H1 (cell line): Measurements from ENCODE around the gene BBS9. TPM values are rescaled to one million over a fixed set of nuclear protein-coding genes. Genes with fewer than 3 reads are reported as not detected.

Experiments
- CTCF ChIA-PET: fragments of 300-600 bp; sonication (Branson Sonifier 250); formaldehyde crosslinking; loops from one replicate; lab custom pipeline; 2021; ENCODE audit not compliant: partially characterized antibody; lab: Charles Lee
- POLR2A ChIA-PET: fragments of 300-600 bp; sonication (Branson Sonifier 250); formaldehyde crosslinking; loops from one replicate; lab custom pipeline; 2021; ENCODE audit warnings: inconsistent platforms; ENCODE audit not compliant: partially characterized antibody; lab: Charles Lee
- DNase-seq, 2 experiments: peaks; one replicate each; pipeline versions ENCODE4 v3.0.0 to v3.0.0-alpha.2; 2010 to 2022; ENCODE audit warnings: low spot score in 2 of 2, low read depth in 1 of 2, mixed read lengths in 1 of 2
- FAIRE-seq: peaks from 2 replicates; lab custom pipeline; 2011; peaks lifted over from hg19 to GRCh38; lab: Jason Lieb, UNC
- H2AFZ ChIP-seq: 2 replicates; pipeline ENCODE4 v1.8.1; 2012; ENCODE audit warnings: low read length, inconsistent platforms
- H2AK5ac ChIP-seq: 2 replicates; pipeline ENCODE4 v1.6.1; 2013; ENCODE audit warnings: low read depth, low read length
- H2BK120ac ChIP-seq: replicated peaks from 2 replicates; pipeline ENCODE3; 2013; ENCODE audit warnings: low read depth, low read length, inconsistent platforms
- H2BK12ac ChIP-seq: 2 replicates; pipeline ENCODE4 v1.6.1; 2013; ENCODE audit warnings: low read depth, low read length
- H2BK15ac ChIP-seq: 2 replicates; pipeline ENCODE4 v1.6.1; 2013; ENCODE audit warnings: low read length
- H2BK20ac ChIP-seq: 2 replicates; pipeline ENCODE4 v1.6.1; 2013; ENCODE audit warnings: low read length
- H2BK5ac ChIP-seq: 2 replicates; pipeline ENCODE4 v1.6.1; 2013; ENCODE audit warnings: low read depth, low read length
- H3K14ac ChIP-seq: 2 replicates; pipeline ENCODE4 v1.6.1; 2013; ENCODE audit warnings: inconsistent platforms; ENCODE audit not compliant: insufficient read length
- H3K18ac ChIP-seq: 2 replicates; pipeline ENCODE4 v1.6.1; 2013; ENCODE audit warnings: low read length; ENCODE audit errors: extremely low read depth
- H3K23ac ChIP-seq: 2 replicates; pipeline ENCODE4 v1.6.1; 2013; ENCODE audit warnings: inconsistent platforms; ENCODE audit not compliant: insufficient read length
- H3K23me2 ChIP-seq: 2 replicates; pipeline ENCODE4 v1.6.1; 2013; ENCODE audit warnings: low read depth, low read length
- H3K27ac ChIP-seq: 2 replicates; pipeline ENCODE4 v1.6.1; 2011; ENCODE audit warnings: low read depth, low read length, inconsistent platforms
- H3K27me3 ChIP-seq, 4 experiments: replicated peaks in 1 of 4; 1 replicate in 1 of 4; 2 replicates in 3 of 4; pipeline versions ENCODE4 v1.6.1 to v1.8.1; 2011 to 2013; ENCODE audit warnings: low read length in 3 of 4, mild to moderate bottlenecking in 3 of 4, inconsistent platforms in 2 of 4, mixed read lengths in 2 of 4, moderate library complexity in 1 of 4; ENCODE audit not compliant: control insufficient read depth in 3 of 4, insufficient read depth in 3 of 4; ENCODE audit errors: extremely low read depth in 1 of 4
- H3K36me3 ChIP-seq, 4 experiments: 2 replicates each; pipeline versions ENCODE4 v1.6.1 to v1.8.1; 2011 to 2013; ENCODE audit warnings: mild to moderate bottlenecking in 4 of 4, low read length in 3 of 4, moderate library complexity in 2 of 4, control low read depth in 1 of 4, inconsistent platforms in 1 of 4; ENCODE audit not compliant: insufficient read depth in 4 of 4, control insufficient read depth in 2 of 4
- H3K4ac ChIP-seq: replicated peaks from 2 replicates; pipeline ENCODE3; 2013; ENCODE audit warnings: low read length, low read depth, mixed read lengths, inconsistent platforms; ENCODE audit not compliant: insufficient read length
- H3K4me1 ChIP-seq, 4 experiments: replicated peaks in 1 of 4; 1 replicate in 1 of 4; 2 replicates in 3 of 4; pipeline versions ENCODE4 v1.6.1 to v1.8.1; 2011 to 2013; ENCODE audit warnings: low read length in 3 of 4, inconsistent platforms in 2 of 4, mixed read lengths in 1 of 4; ENCODE audit not compliant: insufficient read depth in 4 of 4, control insufficient read depth in 3 of 4
- H3K4me2 ChIP-seq, 2 experiments: 2 replicates each; pipeline versions ENCODE4 v1.6.1 to v1.8.1; 2011 to 2013; ENCODE audit warnings: low read depth in 2 of 2, low read length in 2 of 2, control low read depth in 1 of 2, inconsistent platforms in 1 of 2, mild to moderate bottlenecking in 1 of 2; ENCODE audit not compliant: insufficient read depth in 1 of 2
- H3K4me3 ChIP-seq, 4 experiments: fragments of 200-600, 300-600 bp in 1 of 4; sonication (generic), shearing (Covaris generic), sonication (Bioruptor Twin) in 1 of 4; 2 replicates each; pipeline versions ENCODE4 v1.5.1 to v1.8.1; 2011 to 2016; ENCODE audit warnings: low read length in 4 of 4, low read depth in 3 of 4, control low read depth in 2 of 4, inconsistent platforms in 2 of 4, mild to moderate bottlenecking in 2 of 4, mixed read lengths in 1 of 4, moderate library complexity in 1 of 4; ENCODE audit not compliant: insufficient read depth in 2 of 4; ENCODE audit errors: extremely low read depth in 1 of 4
- H3K56ac ChIP-seq: replicated peaks from 2 replicates; pipeline ENCODE3; 2013; ENCODE audit warnings: low read depth, mild to moderate bottlenecking, mixed read lengths, low read length, inconsistent platforms; ENCODE audit not compliant: insufficient read length
- H3K79me1 ChIP-seq: 2 replicates; pipeline ENCODE4 v1.6.1; 2013; ENCODE audit warnings: low read depth, low read length, control low read depth
- H3K79me2 ChIP-seq, 2 experiments: 2 replicates each; pipeline versions ENCODE4 v1.6.1 to v1.8.1; 2012 to 2013; ENCODE audit warnings: low read length in 2 of 2, mild to moderate bottlenecking in 2 of 2, inconsistent platforms in 1 of 2; ENCODE audit not compliant: insufficient read depth in 2 of 2, control insufficient read depth in 1 of 2
- H3K9ac ChIP-seq, 4 experiments: replicated peaks in 1 of 4; 1 replicate in 1 of 4; 2 replicates in 3 of 4; pipeline versions ENCODE4 v1.6.1 to v1.8.1; 2011 to 2013; ENCODE audit warnings: low read depth in 3 of 4, low read length in 3 of 4, control low read depth in 2 of 4, mild to moderate bottlenecking in 2 of 4, moderate library complexity in 2 of 4, inconsistent platforms in 1 of 4; ENCODE audit errors: extremely low read depth in 1 of 4
- H3K9me3 ChIP-seq, 2 experiments: 2 replicates each; pipeline versions ENCODE4 v1.6.1 to v1.8.1; 2012 to 2013; ENCODE audit warnings: mild to moderate bottlenecking in 2 of 2, moderate library complexity in 2 of 2, control low read depth in 1 of 2, inconsistent platforms in 1 of 2, low read depth in 1 of 2, low read length in 1 of 2, mixed read lengths in 1 of 2; ENCODE audit not compliant: insufficient read depth in 2 of 2
- H4K20me1 ChIP-seq, 2 experiments: replicated peaks in 1 of 2; 2 replicates each; pipeline versions ENCODE3 to v1.8.1; 2011 to 2013; ENCODE audit warnings: inconsistent platforms in 2 of 2, low read length in 2 of 2, mild to moderate bottlenecking in 1 of 2; ENCODE audit not compliant: insufficient read depth in 2 of 2, control insufficient read depth in 1 of 2
- H4K5ac ChIP-seq: 2 replicates; pipeline ENCODE4 v1.6.1; 2013; ENCODE audit warnings: low read length, low read depth, mixed read lengths, inconsistent platforms; ENCODE audit not compliant: insufficient read length
- H4K8ac ChIP-seq: 2 replicates; pipeline ENCODE4 v1.8.0; 2013; ENCODE audit warnings: mild to moderate bottlenecking, moderate library complexity, low read length, inconsistent platforms; ENCODE audit not compliant: insufficient read depth; ENCODE audit errors: extremely low read depth
- H4K91ac ChIP-seq: replicated peaks from 2 replicates; pipeline ENCODE3; 2013; ENCODE audit warnings: low read length, mixed read lengths, inconsistent platforms; ENCODE audit not compliant: insufficient read length
- BRCA1 ChIP-seq: IDR thresholded peaks from 2 replicates; pipeline ENCODE4 v1.6.1; 2012; ENCODE audit warnings: low read depth, low read length, improper control_type of control experiment
- CTBP2 ChIP-seq: IDR thresholded peaks from 2 replicates; pipeline ENCODE4 v1.7.0; 2011; ENCODE audit warnings: borderline replicate concordance, mild to moderate bottlenecking, moderate library complexity, mixed read lengths, low read length; ENCODE audit not compliant: insufficient read depth, insufficient read length
- GABPA ChIP-seq: IDR thresholded peaks from 2 replicates; pipeline ENCODE4 v1.6.1; 2011; ENCODE audit warnings: mild to moderate bottlenecking, low read length, moderate library complexity, borderline replicate concordance; ENCODE audit not compliant: insufficient read depth
- NANOG ChIP-seq: IDR thresholded peaks from 2 replicates; pipeline ENCODE4 v1.6.1; 2011; ENCODE audit warnings: low read length, low read depth, mild to moderate bottlenecking, inconsistent platforms; ENCODE audit not compliant: insufficient read depth, poor library complexity, severe bottlenecking
- TAF1 ChIP-seq: IDR thresholded peaks from 2 replicates; pipeline ENCODE4 v1.6.1; 2011; ENCODE audit warnings: mild to moderate bottlenecking, low read depth, low read length
- WGBS, 2 experiments: shearing (Covaris generic) in 1 of 2; methylation state at CpG; one replicate each; pipeline versions ENCODE4 v1.1.6 to v1.1.7; 2013 to 2015; ENCODE audit warnings: low lambda C conversion rate in 2 of 2, mixed read lengths in 2 of 2, inconsistent platforms in 1 of 2, low coverage in 1 of 2, missing lambda C conversion rate in 1 of 2; ENCODE audit not compliant: insufficient replicate concordance in 2 of 2, insufficient coverage in 1 of 2, insufficient read length in 1 of 2; ENCODE audit errors: extremely low coverage in 1 of 2, missing lambda C conversion rate in 1 of 2; 5-methylcytosine and 5-hydroxymethylcytosine counted together
- polyA plus RNA-seq, 7 experiments: library from polyadenylated mRNA; depleted of rRNA in 3 of 7; stranded (reverse) in 5 of 7; unstranded in 2 of 7; fragments of >200 nt in 5 of 7; fragments of 200-250 nt in 2 of 7; gene quantifications; 1 replicate in 5 of 7; 2 replicates in 1 of 7; 4 replicates in 1 of 7; pipeline versions ENCODE4 v1.2.1 to v1.2.3, GENCODE V29; 2011 to 2013; ENCODE audit warnings: missing spikeins in 2 of 7, mixed read lengths in 2 of 7
- total RNA-seq: library from RNA; stranded (reverse); fragmentation: NEBNext Ultra II Directional; extraction: Animal tissue kit (Norgen Biotek cat#: 25700); gene quantifications from 2 replicates; pipeline ENCODE4 v1.2.1, GENCODE V29; 2021

The BBS9 gene
- total and polyA plus RNA-seq, 2 of the 8 experiments (the other 6 are each of a cell fraction or from before 2014, with no cell fraction given), result 22.3 to 37.0 TPM

- Histone ChIP-seq H4K91ac (no peak overlapping the region), H3K4ac (no peak overlapping the region), H3K23me2 (no peaks in the 10 kb centered on the region), H2AK5ac (no peak overlapping the region), H3K4me3 (no peak overlapping the region), H3K56ac (no peak overlapping the region), H2BK12ac (no peak overlapping the region), H2BK20ac (no peak overlapping the region), H3K27me3 (no peaks in the 10 kb centered on the region), H4K5ac (no peak overlapping the region), H3K9me3 (peaks cover 0 to 7% of the 10 kb centered on the region in 2 experiments; a peak in 1 of 4 replicates), H3K9ac (no peak overlapping the region), H4K20me1 (no peaks in the 10 kb centered on the region), H2BK5ac (no peak overlapping the region), H4K8ac (no peak overlapping the region), H3K4me1 (no peaks in the 10 kb centered on the region), H3K79me2 (no peaks in the 10 kb centered on the region), H3K23ac (no peak overlapping the region), H3K14ac (no peak overlapping the region), H3K18ac (no peak overlapping the region), H3K36me3 (peaks cover 0 to 5% (median 1%) of the 10 kb centered on the region in 4 experiments; a peak in 3 of 8 replicates), H3K4me2 (no peak overlapping the region), H3K79me1 (no peaks in the 10 kb centered on the region)
- 98% methylated on average over 2 of the region's 2 CpGs; no CpG with 5 or more reads in 1 of the 2 experiments for WGBS, 2 experiments
- POLR2A ChIA-PET, result no interaction called here
- DNase-seq, result no peak
- TF ChIP-seq TAF1 (no peak), BRCA1 (no peak), CTBP2 (no peak), NANOG (no peak), GABPA (no peak)
- TF ChIP-seq, all 59 proteins: peak for 0
- no peak for FAIRE-seq
- Histone ChIP-seq H2BK15ac (no peak overlapping the region), H3K27ac (no peak overlapping the region), H2AFZ (no peak overlapping the region), H2BK120ac (no peak overlapping the region)
- CTCF ChIA-PET, result interaction anchor here (1.2 to 1.3 kb wide), 2 partner anchors 136 to 333 kb away, joined by 3 to 6 read pairs; no protein-coding TSS in a partner anchor
Observed at GRCh38 chr7:33645104-33645503, 515.7 kb downstream of the BBS9 start.
